ENCODE results near the gene RPS2. TPM values are rescaled to one million over a fixed set of nuclear protein-coding genes. Genes with fewer than 3 reads are reported as not detected.

Gene RPS2
- total RNA-seq, 1 experiment from 2014 or later: 3,874 TPM

GRCh38 chr16:1913327-1914083 lies 51.1 kb downstream of the RPS2 start:
- H3K27me3 Mint-ChIP-seq (ENCODE audit: low read depth): peaks cover 48% of the 10 kb centered on the region
- Histone ChIP-seq H2BK15ac (ENCODE audit: low read depth, low read length) (no peak overlapping the region), H3T11ph (ENCODE audit: low read length) (no peak overlapping the region), H3K79me1 (ENCODE audit: insufficient read depth, low read depth, low read length, poor library complexity, severe bottlenecking) (no peaks in the 10 kb centered on the region), H2BK120ac (ENCODE audit: low read depth, low read length, poor library complexity, severe bottlenecking) (no peak overlapping the region), H3K4ac (ENCODE audit: low read depth, low read length) (no peak overlapping the region), H2BK20ac (ENCODE audit: low read depth, low read length, poor library complexity, severe bottlenecking) (no peak overlapping the region), H3K4me1 (ENCODE audit: insufficient read depth, low read length) (no peaks in the 10 kb centered on the region; the same call in 1 of the 2 replicates), H3K18ac (ENCODE audit: insufficient read length, low read depth, low read length) (no peak overlapping the region), H3K27me3 (ENCODE audit: insufficient read depth, low read length) (peaks cover 21% of the 10 kb centered on the region), H2BK12ac (ENCODE audit: insufficient read length, low read depth, low read length) (no peak overlapping the region), H3K23me2 (ENCODE audit: insufficient read length, low read depth, low read length, poor library complexity, severe bottlenecking) (peaks cover 1% of the 10 kb centered on the region), H3K27ac (ENCODE audit: insufficient read length, low read depth, low read length) (no peak overlapping the region), H3K14ac (ENCODE audit: insufficient read depth, low read length) (no peak overlapping the region), H3K4me2 (ENCODE audit: insufficient read depth, insufficient read length, low read length) (no peak overlapping the region), H2BK5ac (ENCODE audit: insufficient read length, low read length) (no peak overlapping the region), H3K79me2 (ENCODE audit: insufficient read depth, low read length) (no peaks in the 10 kb centered on the region), H4K8ac (replicated peaks; ENCODE audit: insufficient read length, low read depth, low read length) (no peak overlapping the region), H3K23ac (ENCODE audit: insufficient read length, low read depth, low read length) (no peak overlapping the region), H3K9me3 (ENCODE audit: control insufficient read depth, low read depth, low read length) (no peaks in the 10 kb centered on the region), H4K91ac (ENCODE audit: insufficient read length, low read depth, low read length) (no peak overlapping the region), H3K9ac (ENCODE audit: extremely low read depth, insufficient read length, low read length) (no peak overlapping the region), H4K5ac (ENCODE audit: insufficient read length, low read depth, low read length) (no peak overlapping the region), H4K20me1 (ENCODE audit: control insufficient read depth, insufficient read depth, insufficient read length) (no peaks in the 10 kb centered on the region), H2AK5ac (ENCODE audit: insufficient read length, low read length) (no peak overlapping the region), H2AFZ (ENCODE audit: low read length) (no peak overlapping the region), H3K56ac (ENCODE audit: insufficient read length, low read depth, low read length) (no peak overlapping the region)
- H3K36me3 Mint-ChIP-seq (ENCODE audit: insufficient read depth in 1 of 3, low read depth in 3 of 3): no peaks in the 10 kb centered on the region
- no peak for TF ChIP-seq CTCF (conservative IDR thresholded peaks at IDR 0.05)
- H3K9me3 Mint-ChIP-seq: no peaks in the 10 kb centered on the region
- H3K4me1 Mint-ChIP-seq: peaks cover 3 to 49% of the 10 kb centered on the region in 2 experiments
- no peak overlapping the region for H3K4me3 Mint-ChIP-seq
- no CpG with 5 or more reads among the region's 21 CpGs for WGBS (ENCODE audit: extremely low coverage, insufficient read length, low lambda C conversion rate)
- H3K27ac Mint-ChIP-seq: no peak overlapping the region; a peak in 1 of 7 replicates
- DNase-seq: no peak

Measured in H9 (cell line).